HG03025 (cell line): ENCODE results near the gene PVRIG.
"Not testable (repeated sequence)": the region's sequence is repeated elsewhere in the genome, so short reads cannot be mapped to it uniquely, and the experiment has no call there.

ENCODE experiments used
- ATAC-seq: cut with Tn5 transposase; IDR thresholded peaks from one replicate; pipeline ENCODE4 v1.9.1; 2021; ENCODE audit warnings: mild to moderate bottlenecking, moderate library complexity; ENCODE audit not compliant: unreplicated experiment, low FRiP score

PVRIG gene

DNA sequence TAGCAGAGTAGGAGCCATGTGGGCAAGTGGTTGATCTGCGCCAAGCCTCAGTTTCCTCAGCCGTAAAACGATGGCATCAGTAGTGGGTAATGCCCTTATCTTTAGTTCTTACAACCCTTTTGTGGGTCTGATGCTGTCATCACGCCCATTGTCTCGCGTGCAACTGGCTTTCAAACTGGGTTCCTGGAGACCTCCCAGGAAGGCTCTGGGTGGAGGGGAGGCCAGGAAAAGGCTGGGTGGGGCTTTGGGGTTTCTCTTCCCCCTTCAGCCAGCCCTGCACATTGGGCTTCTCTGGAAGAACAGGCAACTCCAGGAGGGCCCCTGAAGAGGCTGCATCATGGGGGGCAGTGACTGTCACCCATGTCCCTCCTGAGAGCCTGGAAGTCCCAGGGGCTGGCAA is 5.1 kb downstream of the PVRIG start:
- not testable (repeated sequence) for ATAC-seq

DNA sequence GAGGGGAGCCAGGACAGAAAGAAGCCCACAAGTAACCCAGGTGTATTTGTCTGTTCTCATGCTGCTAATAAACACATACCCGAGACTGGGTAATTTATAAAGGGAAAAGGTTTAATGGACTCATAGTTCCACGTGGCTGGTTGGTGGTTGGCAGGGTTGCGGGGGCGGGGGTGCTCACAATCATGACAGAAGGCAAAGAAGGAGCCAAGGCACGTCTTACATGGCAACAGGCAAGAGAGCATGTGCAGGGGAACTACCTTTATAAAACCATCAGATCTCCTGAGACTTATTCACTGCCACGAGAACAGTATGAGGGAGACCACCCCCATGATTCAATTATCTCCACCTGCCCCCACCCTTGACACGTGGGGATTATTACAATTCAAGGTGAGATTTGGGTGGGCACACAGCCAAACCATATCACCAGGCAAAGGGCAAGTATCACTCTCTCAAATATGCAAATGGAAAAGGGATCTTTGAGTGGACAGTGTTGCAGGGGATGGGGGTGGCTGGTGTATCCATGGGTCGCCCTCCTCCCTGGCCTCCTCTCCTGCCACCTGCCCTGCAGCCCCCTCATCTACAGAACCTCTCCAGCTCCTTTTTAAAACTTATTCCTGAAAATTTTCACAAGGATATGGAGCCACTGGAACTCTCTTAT is 15.0 kb downstream of the PVRIG start:
- not testable (repeated sequence) for ATAC-seq

DNA sequence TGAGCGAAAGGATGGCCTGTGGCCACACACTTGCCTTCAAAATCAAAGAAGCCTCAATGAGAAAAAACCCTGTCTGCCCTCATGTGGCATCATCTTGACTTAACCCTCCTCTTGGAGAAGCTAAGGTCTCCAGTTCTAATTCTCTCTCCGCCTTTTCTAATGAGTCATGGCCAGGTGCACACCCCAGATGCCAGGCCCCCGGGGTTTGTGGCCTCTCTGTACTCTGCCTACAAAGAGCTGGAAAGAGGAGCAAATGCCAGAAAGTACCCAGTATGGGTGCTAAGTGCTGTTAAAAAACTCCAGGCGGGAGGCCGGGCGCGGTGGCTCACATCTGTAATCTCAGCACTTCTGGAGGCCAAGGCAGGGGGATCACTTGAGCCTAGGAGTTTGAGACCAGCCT is 20.2 kb downstream of the PVRIG start:
- not testable (repeated sequence) for ATAC-seq

DNA sequence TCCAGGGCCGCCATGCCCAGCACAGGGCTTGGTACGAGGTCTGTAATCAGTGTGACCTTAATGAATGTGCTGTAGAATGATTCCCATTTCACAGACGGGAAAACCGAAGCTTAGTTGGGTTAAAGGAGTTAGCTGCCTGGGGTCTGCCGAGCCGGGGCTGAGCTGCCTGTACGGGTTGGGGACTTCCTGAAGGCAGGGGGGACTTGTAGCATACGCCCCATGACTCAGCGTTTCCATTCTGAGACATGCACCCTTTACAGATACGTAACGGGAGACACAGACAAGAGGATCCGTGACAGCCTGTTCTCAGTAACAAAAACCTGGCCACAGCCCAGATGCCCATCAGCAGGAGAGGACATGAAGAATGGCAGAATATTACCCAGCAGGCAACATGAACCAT is 23.6 kb downstream of the PVRIG start:
- ATAC-seq, result not testable (repeated sequence)

DNA sequence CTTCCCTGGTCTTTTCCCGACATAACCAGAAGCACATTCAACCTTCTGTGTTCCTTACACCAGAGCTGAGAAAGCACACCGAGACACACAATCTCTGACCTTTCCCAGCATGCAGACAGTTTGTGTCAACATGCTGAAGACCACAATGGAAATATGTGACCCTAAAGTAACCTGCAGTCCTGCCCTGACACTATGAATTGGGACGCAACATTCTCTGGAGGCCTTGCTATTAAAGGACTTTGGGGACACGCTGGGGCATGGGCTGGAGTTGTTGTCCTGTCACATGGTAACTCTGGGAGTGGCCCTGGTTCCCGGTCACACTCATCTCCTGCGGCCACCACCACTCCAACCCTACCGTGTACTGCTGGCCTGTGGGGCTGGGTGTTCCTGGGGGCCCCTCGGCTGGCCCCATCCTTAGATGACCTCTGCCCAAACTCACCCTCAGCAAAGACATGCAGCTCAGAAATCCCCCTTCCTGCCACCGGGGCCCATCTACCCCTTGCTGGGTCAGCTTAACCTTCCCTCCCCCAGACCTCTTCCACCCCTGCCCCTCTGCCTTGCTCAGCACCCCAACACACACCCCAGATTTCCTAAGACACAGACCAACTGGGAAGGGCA is 25.3 kb downstream of the PVRIG start:
- not testable (repeated sequence) for ATAC-seq

DNA sequence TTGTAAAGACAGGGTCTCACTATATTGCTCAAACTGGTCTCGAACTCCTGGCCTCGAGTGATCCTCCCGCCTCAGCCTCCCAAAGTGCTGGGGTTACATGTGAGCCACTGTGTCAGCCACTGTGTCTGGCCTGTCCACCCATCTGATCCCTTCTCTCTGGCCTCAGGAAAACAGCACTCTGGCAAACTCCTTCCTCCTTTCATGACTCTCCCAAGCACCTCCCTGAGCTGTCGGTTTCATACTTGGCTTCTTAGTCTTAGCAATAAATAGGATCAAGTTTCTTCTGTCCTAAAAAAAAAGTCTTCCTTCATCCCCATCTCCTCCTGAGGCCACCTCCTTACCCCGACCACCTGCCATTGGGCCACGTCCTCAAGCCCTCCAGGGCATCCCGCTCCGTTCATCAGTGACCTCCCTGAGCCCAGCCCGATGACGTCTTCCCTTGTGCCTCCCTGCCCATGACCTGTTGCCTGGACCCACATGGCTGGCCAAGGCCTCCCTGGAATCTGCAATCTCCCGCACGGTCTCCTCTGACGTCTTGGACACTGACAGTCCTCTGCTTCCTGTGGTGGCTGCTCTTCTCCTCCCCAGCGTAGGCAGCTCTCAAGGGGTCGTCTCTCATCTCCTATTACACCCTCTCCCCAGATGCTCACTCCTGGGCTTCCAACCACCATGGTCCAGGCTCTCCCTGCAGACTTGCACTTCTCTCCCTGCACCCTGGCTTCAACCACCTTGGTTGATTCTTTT is 26.5 kb downstream of the PVRIG start:
- ATAC-seq, result not testable (repeated sequence)

DNA sequence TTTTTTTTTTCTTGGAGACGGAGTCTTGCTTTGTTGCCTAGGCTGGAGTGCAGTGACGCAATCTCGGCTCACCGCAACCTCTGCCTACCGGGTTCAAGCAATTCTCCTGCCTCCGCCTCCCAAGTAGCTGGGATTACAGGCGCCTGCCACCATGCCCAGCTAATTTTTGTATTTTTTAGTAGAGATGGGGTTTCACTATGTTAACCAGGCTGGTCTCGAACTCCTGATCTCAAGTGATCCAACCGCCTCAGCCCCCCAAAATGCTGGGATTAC is 27.1 kb downstream of the PVRIG start:
- not testable (repeated sequence) for ATAC-seq

DNA sequence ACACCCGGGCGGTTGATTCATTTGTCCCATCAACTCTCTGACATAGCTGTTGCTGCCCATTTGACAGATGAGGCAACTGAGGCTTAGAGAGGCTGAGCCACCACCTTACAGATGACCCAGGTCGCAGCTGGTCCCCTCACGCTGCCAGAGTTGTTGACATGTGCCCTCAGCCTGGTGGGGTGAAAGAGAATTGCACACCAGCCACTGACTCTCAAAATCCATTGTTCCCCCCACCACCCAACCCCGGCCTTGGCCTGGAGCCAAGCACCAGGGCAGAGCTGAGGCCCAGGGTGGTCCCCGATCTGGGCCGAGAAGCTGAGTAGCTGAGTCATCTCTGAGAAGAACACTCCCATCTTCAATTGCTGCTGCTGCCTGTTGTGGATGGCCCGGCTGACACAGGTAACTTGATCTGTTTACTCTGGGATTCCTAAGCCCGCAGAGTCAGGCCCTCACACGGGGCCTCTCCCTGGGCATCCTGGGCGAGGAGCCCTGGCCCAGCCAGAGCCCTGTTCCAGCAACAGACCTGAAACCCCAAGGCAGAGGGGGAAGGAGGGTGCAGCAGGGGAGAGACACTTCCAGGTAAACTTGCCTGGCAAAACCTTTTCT is 27.5 kb downstream of the PVRIG start:
- no peak for ATAC-seq

DNA sequence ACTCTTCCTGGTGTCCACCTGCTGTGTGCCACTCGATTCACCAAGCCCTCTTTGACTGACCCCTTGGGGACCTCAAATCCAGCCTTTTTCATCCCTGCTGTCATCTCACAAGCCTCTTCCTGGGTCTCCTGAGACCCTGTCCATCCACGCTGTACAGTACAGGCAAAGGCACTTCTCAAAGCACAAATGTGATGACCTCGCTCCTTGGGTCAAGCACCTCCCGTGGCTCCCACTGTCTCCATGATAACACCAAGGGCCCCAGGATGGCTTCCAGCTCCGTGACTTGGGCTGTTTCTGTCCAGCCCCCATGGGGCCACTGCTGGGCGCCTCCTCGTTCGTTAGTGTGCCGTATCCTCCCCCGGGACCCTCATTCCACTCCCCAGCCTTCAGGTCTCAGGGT is 28.7 kb downstream of the PVRIG start:
- ATAC-seq, result no peak

DNA sequence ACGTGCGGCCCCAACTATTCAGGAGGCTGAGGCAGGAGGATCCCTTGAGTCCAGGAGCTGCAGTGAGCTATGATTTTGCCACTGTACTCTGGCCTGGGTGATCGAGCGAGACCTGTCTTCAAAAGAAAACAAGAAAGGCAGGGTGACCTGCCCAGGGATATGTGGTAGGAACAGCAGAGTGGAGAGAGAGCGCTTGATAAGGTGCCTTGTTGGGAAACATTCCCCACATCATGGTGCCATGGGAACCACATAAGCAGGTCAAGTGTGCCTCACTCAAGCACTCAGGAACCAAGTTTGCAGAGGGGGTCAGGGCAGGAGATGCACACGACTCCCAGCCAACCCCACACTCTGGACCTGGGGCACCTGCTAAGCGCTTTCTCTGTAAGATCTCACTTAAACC is 37.3 kb downstream of the PVRIG start:
- ATAC-seq, result no peak

DNA sequence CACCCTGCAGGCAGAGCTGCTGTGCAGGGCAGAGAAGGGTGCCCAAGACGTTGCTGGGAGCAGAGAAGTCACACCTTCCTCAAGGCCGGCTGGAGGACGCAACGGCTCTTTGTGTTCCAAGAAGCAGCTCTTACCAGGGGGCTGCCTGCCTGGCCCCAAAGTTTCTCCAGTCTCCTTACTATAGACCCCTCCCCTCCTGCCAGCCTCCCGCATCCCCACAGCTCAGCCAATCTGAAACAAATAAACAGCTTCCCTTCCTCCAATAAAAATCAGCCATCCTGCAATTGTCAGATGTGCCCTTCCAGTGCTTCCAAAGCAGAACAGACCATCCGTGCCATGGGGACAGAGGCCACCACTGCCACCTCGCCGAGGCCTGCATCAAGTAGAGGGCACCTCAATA is 40.2 kb downstream of the PVRIG start:
- ATAC-seq, result not testable (repeated sequence)

DNA sequence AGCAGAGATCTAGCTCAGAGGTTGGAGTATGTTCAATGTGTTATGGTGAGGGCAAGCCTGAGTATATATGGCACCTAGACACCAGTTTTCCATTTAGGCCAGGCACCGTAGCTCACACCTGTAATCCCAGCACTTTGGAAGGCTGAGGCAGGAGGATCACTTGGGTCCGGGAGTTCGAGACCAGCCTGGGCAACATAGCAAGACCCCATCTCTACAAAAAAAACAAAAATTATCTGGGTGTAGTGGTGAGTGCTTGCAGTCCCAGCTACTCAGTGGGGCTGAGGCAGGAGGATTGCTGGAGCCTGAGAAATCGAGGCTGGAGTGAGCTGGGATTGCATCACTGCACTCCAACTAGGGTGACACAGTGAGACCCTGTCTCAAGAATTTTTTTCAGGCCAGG is 43.1 kb downstream of the PVRIG start:
- ATAC-seq, result not testable (repeated sequence)

DNA sequence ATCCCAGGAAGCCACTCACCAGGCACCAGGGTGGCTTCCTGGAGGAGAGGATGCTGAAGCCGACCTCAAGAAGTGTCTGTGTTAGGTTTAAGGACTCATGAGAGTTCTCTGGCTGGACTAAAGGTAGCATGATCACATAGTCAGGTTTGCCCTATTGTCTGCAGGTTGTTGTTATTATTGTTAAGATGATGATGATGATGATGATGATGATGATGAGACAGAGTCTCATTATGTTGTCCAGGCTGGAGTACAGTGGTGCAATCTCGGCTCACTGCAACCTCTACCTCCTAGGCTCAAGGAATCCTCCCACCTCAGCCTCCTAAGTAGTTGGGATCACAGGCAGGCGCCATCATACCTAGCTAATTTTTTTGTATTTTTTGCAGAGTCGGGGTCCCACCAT is 44.5 kb downstream of the PVRIG start:
- ATAC-seq, result not testable (repeated sequence)

DNA sequence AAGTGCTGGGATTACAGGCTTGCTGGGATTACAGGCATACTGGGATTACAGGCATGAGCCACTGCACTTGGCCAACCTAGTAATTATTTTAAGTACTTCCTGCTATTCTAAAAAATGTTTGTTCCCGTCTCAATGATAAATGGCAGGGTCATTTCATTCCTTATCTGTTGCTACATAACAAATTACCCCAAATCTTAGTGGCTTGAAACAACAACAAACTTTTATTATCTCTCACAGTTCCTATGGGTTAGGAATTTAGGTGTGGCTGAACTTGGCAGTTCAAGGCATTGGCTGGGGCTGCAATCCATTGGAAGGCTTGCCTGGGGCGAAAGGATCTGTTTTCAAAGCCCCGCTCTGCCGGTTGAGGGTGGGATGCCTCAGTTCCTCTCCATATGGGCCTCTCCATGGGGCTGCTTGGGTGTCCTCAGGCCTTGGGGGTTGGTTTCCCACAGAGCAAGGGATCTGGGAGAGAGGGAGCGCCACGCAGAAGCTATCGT is 45.0 kb downstream of the PVRIG start:
- not testable (repeated sequence) for ATAC-seq

DNA sequence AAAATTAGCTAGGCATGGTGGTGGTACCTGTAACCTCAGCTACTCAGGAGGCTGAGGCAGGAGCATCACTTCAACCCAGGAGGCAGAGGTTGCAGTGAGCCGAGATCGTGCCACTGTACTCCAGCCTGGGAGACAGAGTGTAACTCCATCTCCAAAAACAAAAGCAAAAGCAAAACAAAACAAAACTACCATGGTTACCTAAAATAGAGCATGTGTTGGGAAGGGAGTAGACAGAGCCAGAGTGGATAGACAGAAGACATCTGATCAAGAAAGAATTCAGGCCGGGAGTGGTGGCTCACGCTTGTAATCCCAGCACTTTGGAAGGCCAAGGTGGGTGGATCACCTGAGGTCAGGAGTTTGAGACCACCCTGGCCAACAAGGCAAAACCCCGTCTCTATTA is 46.1 kb downstream of the PVRIG start:
- ATAC-seq, result not testable (repeated sequence)

DNA sequence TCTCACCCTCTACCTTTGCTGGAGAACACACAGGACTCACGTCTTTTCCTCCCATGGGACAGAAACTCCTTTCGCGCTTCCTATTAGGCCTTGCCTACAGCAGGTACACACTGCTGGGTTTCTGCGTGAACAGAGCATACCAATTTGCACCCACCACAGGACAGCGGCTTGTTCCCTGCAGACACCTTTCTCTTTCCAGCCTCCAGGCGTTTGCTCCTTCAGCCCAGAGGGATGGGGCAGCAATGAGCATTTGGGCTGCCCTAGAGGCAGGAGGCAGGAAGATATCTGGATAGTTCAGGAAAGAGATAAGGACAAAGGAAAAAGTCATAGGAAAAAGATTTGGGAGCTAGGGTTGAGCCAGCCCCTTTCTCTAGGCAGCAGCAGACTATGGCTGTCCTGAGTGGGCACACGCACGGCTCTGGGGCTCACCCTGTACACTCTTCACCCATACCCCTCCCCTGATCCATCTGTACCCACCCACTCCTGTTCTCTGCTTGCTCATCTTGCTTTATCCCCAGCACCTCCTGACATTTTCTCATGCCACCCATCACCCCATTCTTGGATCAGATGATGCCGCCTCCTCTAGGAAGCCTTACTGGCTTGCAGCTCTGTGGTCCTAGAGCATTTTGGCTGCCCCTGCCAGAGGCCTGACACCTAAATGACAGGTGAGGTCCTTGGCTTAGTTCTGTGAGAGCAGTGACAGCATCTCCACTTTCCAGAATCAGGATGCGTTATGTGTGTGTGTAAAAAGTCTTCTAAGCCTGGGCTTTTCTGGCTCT is 47.0 kb downstream of the PVRIG start:
- no peak for ATAC-seq

DNA sequence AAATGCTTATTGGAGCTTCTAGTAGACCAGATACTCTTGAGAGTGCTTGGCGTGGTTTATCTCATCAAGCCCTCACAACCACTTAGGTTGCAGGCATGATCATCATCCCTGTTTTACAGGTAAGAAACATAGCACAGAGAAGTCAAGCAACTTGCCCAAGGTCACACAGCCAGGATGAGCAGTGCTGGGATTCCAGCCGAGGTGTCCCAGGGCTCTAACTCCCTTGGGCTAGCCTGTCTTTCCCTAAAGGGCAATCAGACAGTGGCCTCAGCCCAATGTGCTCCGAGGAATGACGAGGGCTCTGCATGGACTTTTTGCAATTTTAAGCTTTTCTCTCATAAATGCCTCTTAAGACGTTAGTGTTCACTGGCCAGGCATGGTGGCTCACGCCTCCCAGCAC is 47.9 kb downstream of the PVRIG start:
- ATAC-seq, result no peak

DNA sequence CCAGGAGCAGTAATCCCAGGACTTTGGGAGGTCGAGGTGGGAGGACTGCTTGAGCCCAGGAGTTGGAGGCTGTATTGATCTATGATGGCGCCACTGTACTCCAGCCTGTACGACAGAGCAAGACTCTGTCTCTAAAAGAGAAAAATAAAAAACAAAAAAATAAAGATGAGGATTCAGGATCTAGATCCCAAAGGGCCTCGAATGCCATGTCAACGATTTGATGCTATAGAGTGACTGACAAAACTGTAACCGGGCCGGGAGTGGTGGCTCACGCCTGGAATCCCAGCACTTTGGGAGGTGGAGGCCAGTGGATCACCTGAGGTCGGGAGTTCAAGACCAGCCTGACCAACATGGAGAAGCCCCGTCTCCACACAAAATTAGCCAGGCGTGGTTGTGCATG is 49.1 kb downstream of the PVRIG start:
- ATAC-seq, result not testable (repeated sequence)

DNA sequence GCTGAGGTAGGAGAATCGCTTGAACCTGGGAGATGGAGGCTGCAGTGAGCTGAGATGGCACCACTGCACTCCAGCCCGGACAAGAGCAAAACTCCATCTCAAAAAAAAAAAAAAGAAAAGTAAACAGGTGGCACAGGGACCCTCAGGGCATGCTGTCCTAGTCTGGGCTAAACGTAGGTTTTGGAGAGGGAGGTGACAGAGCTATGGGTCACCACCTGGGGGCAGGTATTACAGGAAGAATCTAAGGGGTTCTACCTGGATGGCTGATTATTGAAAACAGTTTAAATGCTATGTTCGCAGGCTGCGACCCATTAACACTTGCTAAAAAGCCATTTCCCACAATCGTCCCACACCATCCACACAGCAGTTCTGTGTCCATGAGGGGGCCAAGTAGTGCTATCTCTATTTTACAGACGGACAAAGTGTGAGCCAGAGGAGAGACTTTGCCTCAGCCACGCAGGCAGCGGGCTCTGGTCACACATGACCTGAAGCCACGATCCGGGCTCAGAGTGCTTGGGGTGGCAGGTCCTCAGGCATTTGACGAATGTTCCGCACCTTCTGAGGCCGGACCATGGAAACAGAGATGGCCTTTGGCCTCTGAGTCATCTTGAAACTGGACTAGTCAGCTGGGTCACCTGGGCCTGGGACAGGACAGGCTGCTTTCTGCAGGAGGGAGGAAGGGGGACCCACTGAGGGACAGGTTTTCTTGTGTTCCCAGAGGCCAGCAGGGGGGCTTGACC is 49.7 kb downstream of the PVRIG start:
- not testable (repeated sequence) for ATAC-seq
